ENCODE data around the gene RASGRF2.
"Not testable (repeated sequence)": the region's sequence is repeated elsewhere in the genome, so short reads cannot be mapped to it uniquely, and the experiment has no call there.

The RASGRF2 gene

DNA sequence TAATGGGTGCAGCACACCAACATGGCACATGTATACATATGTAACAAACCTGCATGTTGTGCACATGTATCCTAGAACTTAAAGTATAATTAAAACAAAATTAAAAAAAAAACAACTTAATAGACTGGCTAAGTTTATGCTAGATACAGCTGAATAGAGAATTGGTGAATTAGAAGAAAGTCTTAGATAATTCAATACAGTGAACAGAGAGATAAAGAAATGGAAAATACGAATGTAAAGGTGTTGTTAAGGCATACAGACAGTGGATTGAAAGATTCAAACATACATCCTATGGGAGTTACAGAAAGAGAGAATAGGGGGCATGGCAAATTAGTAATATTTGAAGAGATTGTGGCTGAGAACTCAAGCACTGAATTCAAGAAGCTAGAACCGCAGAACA lies 75.4 kb downstream of the RASGRF2 start:
- DNase-seq, result no peak
- intact Hi-C loops (cut with DNase I), result no loop called here

GRCh38 chr5:81038495-81038894 lies 78.3 kb downstream of the RASGRF2 start:
- no peak for DNase-seq
- intact Hi-C loops (cut with DNase I), result no loop called here

- DNase-seq, result no peak
- intact Hi-C loops (cut with DNase I), result no loop called here
Measured at GRCh38 chr5:81044868-81045267, 84.7 kb downstream of the RASGRF2 start.

- intact Hi-C loops (cut with DNase I), result no loop called here
- DNase-seq, result no peak
Measured at GRCh38 chr5:81045389-81045807, 85.2 kb downstream of the RASGRF2 start.

GRCh38 chr5:81046041-81046440 lies 85.9 kb downstream of the RASGRF2 start:
- intact Hi-C loops (cut with DNase I), result no loop called here
- peak in 4 of 42 donors; percentile 16 to 47 (median 40) for DNase-seq

DNA sequence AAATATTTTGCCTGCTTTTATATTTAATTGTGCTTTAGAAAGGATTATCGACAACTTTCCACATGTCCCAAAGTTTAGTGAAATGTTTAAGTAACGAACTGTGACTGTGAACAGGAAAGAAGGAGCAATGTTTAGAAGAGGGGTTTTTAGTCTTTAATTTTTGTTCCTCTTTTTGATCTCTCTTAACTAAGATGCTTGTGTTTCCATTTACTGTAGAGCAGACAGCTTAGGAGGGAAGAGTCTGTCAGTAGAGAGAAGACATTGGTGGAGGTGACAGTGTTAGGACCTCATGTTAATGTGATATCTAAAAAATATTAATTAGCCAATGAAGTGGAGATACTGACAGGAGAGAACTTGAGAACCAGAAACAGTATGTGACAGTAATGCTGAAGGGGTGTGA lies 92.2 kb downstream of the RASGRF2 start:
- intact Hi-C loops (cut with DNase I), result no loop called here

DNA sequence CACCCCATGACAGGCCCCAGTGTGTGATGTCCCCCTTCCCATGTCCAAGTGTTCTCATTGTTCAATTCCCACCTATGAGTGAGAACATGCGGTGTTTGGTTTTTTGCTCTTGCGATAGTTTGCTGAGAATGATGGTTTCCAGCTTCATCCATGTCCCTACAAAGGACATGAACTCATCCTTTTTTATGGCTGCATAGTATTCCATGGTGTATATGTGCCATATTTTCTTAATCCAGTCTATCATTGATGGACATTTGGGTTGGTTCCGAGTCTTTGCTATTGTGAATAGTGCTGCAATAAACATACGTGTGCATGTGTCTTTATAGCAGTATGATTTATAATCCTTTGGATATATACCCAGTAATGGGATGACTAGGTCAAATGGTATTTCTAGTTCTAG lies 93.1 kb downstream of the RASGRF2 start:
- intact Hi-C loops (cut with DNase I); DNase-seq: not testable (repeated sequence)

More for the DNA sequence above, 92.2 kb downstream of the RASGRF2 start:
- no peak for DNase-seq

DNA sequence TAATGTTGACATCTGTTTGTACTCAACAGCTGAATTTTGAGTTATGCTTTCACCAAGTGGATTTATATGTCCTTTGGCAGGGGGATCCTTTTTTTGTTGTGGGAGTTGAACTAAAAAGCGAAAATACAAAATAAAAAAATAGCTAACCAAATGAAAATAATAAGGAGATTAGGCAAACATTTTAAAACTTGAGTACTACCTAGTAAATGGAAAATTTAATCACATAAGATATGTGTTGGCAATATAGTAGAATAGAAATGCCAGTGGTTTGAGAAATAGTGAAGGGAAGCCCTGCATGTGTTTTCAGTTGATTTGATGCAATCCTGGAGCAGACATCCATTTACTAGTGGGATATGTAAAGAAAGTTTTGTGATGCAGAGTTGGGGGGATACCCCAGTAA lies 98.0 kb downstream of the RASGRF2 start:
- intact Hi-C loops (cut with DNase I), result no loop called here
- DNase-seq, result no peak

GRCh38 chr5:81065492-81065891 lies 105.3 kb downstream of the RASGRF2 start:
- no peak for DNase-seq
- intact Hi-C loops (cut with DNase I), result no loop called here

DNA sequence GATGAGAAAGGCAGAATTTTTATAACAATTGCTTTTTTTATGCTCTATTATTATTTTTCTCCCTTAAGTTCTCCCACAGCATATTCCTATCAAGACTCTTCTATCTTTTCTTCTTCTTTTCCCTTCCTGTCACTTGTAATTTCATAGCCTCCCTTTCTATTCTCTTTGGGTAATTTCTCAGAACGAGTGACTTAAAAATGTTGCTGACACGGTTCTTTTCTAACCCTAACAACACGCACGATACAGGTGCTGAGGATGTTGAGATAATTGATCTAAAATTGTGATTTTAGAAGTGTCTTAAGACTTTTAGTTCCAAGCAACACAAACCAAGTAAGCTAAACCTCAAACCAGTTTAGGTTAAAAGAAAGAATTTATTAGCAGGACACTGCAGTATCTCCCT lies 105.9 kb downstream of the RASGRF2 start:
- intact Hi-C loops (cut with DNase I), result no loop called here
- no peak for DNase-seq

DNA sequence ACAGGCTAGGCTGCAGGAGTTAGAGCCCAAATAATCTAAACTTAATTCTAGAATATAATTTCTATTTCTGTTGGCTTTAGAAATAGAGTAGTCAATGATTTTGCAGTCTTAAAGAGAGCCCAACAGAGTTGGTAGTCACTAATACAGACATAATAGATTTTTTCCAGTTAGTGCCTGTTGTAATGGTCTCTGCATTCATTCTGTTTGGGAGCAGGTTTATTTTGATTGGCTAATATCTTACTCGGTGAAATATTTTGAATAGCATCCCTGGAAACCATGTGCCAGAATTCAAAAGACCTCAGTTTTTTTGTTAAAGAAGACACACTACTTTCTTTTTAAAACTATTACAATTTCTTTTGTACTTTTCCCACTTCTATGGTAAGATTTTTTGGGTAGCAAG lies 107.2 kb downstream of the RASGRF2 start:
- intact Hi-C loops (cut with DNase I), result no loop called here
- no peak for DNase-seq

DNA sequence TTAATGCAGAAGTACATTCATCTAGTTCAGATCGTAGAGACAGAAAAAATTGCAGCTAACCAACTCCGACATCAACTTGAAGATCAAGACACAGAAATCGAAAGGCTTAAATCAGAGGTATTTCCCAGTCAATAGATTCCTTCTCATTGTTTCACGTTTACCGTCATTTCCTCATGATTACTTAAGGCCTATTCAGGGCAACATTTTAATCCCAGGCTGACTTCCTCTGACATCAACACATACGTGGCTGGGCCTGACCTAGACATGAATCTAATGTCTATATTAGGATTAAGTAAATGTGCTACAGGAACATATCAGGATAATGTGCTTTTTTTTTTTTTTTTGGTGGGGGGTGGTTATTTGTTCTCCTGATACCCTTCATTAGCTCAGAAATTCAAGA lies 107.9 kb downstream of the RASGRF2 start:
- no peak for DNase-seq
- intact Hi-C loops (cut with DNase I), result no loop called here

- intact Hi-C loops (cut with DNase I), result no loop called here
- no peak for DNase-seq
Measured at GRCh38 chr5:81068635-81069034, 108.5 kb downstream of the RASGRF2 start.

DNA sequence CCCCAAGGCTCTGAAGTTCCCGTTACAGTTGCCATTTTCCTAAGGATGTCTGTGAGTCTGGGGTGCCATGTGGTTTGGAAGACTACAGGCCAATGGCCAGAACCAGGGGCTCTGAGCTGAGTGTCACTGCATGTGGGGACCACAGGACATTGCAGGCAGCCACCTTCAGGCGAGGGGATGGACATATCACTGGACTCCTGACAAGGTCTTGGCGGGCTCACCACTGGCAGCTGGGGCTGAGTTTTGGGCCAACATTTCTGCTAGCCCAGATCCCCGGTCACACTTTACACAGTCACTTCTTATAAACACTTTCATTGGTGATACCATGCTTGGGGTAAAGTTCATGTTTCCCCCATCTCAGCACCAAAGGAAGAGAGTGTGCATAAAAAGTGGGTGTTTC lies 109.8 kb downstream of the RASGRF2 start:
- no peak for DNase-seq
- intact Hi-C loops (cut with DNase I), result loop anchor here (10.0 kb wide), 1 partner anchor 105 kb away; the partner anchor contains the start of gene RASGRF2

- intact Hi-C loops (cut with DNase I), result loop anchor here (10.0 kb wide), 1 partner anchor 106 kb away; the partner anchor contains the start of gene RASGRF2
- no peak for DNase-seq
Measured at GRCh38 chr5:81070571-81071255, 110.5 kb downstream of the RASGRF2 start.

- no peak for DNase-seq
- intact Hi-C loops (cut with DNase I), result loop anchor here (10.0 kb wide), 1 partner anchor 110 kb away; the partner anchor contains the start of gene RASGRF2
Measured at GRCh38 chr5:81075041-81075440, 114.9 kb downstream of the RASGRF2 start.

GRCh38 chr5:81077105-81077504 lies 116.9 kb downstream of the RASGRF2 start:
- DNase-seq, result no peak
- intact Hi-C loops (cut with DNase I), result loop anchor here (10.0 kb wide), 1 partner anchor 112 kb away; the partner anchor contains the start of gene RASGRF2

DNA sequence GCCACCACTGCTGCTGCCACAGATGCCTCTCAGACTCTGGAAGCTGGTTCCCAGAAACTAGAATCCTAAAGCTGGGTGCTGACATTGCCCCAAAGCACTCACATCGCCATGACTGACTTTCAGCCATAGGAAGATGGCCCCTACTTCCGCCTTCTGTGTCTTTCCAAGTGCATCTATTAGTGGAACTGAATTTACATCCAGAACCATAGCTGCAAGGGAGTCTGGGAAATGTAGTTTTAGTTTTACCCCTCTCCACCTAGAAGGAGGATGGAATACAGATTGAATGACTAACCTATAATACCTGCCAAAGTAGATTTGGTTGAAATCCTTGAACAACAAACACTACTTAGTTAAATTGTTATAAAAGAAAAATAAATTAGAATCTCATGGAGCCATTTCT lies 118.8 kb downstream of the RASGRF2 start:
- intact Hi-C loops (cut with DNase I), result loop anchor here (10.0 kb wide), 1 partner anchor 114 kb away; the partner anchor contains the start of gene RASGRF2
- DNase-seq, result no peak

- DNase-seq, result peak in 19 of 42 donors; percentile 4 to 49 (median 18)
- intact Hi-C loops (cut with DNase I), result no loop called here
Measured at GRCh38 chr5:81080809-81081460, 120.8 kb downstream of the RASGRF2 start.

GRCh38 chr5:81081461-81081835 lies 121.3 kb downstream of the RASGRF2 start:
- intact Hi-C loops (cut with DNase I), result no loop called here
- peak in 35 of 42 donors; percentile 13 to 82 (median 49) for DNase-seq

- intact Hi-C loops (cut with DNase I), result no loop called here
- DNase-seq, result no peak
Measured at GRCh38 chr5:81086881-81087281, 126.7 kb downstream of the RASGRF2 start.

Measured in head of caudate nucleus (tissue), 42 donors.